NCI-H526 treated with DMSO at 0.1 percent for 48 hours (cell line): Measurements from ENCODE around the gene SEC61B.

ENCODE experiments used
- DNase-seq: peaks from one replicate; lab custom pipeline; 2025; lab: John Stamatoyannopoulos, UW

Gene SEC61B

GRCh38 chr9:99274495-99274894 lies 52.4 kb downstream of the SEC61B start:
- no peak for DNase-seq
